HEK293T (cell line): ENCODE data around the gene NANOS2.

ENCODE experiments used
- ARNT ChIP-seq: fragments of 450-650 bp; IDR thresholded peaks from 2 replicates; pipeline ENCODE4 v1.6.1; 2017; ENCODE audit warnings: mild to moderate bottlenecking
- FOXA1 ChIP-seq: fragments of 450-650 bp; IDR thresholded peaks from 2 replicates; pipeline ENCODE4 v1.6.1; 2016; ENCODE audit warnings: mild to moderate bottlenecking
- FOXK2 ChIP-seq: fragments of 450-650 bp; IDR thresholded peaks from 2 replicates; pipeline ENCODE4 v1.6.1; 2016; ENCODE audit warnings: mild to moderate bottlenecking
- FOXM1 ChIP-seq: fragments of 450-650 bp; IDR thresholded peaks from 2 replicates; pipeline ENCODE4 v1.6.1; 2017; ENCODE audit warnings: mild to moderate bottlenecking, borderline replicate concordance
- LEF1 ChIP-seq: fragments of 450-650 bp; IDR thresholded peaks from 2 replicates; pipeline ENCODE4 v1.6.1; 2017; ENCODE audit warnings: mild to moderate bottlenecking, borderline replicate concordance
- NFRKB ChIP-seq: fragments of 450-650 bp; IDR thresholded peaks from 2 replicates; pipeline ENCODE4 v1.6.1; 2016; ENCODE audit warnings: mild to moderate bottlenecking, moderate library complexity
- SP1 ChIP-seq: fragments of 450-650 bp; IDR thresholded peaks from 2 replicates; pipeline ENCODE4 v1.6.1; 2017
- TARDBP ChIP-seq: fragments of 450-650 bp; IDR thresholded peaks from 2 replicates; pipeline ENCODE4 v1.6.1; 2016
- ZNF384 ChIP-seq: fragments of 450-650 bp; IDR thresholded peaks from 2 replicates; pipeline ENCODE4 v1.6.1; 2016

- TF ChIP-seq FOXM1, result no peak
- TF ChIP-seq ZNF384, result no peak
- TF ChIP-seq FOXA1, result no peak
- TF ChIP-seq LEF1, result no peak
- no peak for TF ChIP-seq TARDBP
- no peak for TF ChIP-seq ARNT
- TF ChIP-seq FOXK2, result no peak
- TF ChIP-seq NFRKB, result no peak
- TF ChIP-seq SP1, result no peak
These were observed 13.7 kb downstream of the NANOS2 start for GRCh38 chr19:45900738-45901431.
